GM12874 (cell line): Measurements from ENCODE around the gene ACIN1.

ENCODE experiments used
- CTCF ChIP-seq: IDR thresholded peaks from 2 replicates; pipeline ENCODE4 v1.5.1; 2011; ENCODE audit warnings: low read depth, mild to moderate bottlenecking, control low read depth, low read length, moderate library complexity; ENCODE audit not compliant: insufficient read depth

Gene ACIN1

GRCh38 chr14:23017091-23017490 lies 77.8 kb downstream of the ACIN1 start:
- TF ChIP-seq CTCF, result no peak

GRCh38 chr14:23015618-23016017 lies 79.3 kb downstream of the ACIN1 start:
- no peak for TF ChIP-seq CTCF

- TF ChIP-seq CTCF, result no peak
Observed at GRCh38 chr14:23013054-23013748, 81.7 kb downstream of the ACIN1 start.

GRCh38 chr14:23009939-23010726 lies 84.8 kb downstream of the ACIN1 start, which contains the start of gene C14orf93:
Gene C14orf93 (minus strand): TSS chr14:23010143. CDS start chr14:22999023, 11,120 bp downstream.
- no peak for TF ChIP-seq CTCF

GRCh38 chr14:23009483-23009938 lies 85.4 kb downstream of the ACIN1 start:
- TF ChIP-seq CTCF, result no peak

GRCh38 chr14:23008831-23009230 lies 86.1 kb downstream of the ACIN1 start:
- no peak for TF ChIP-seq CTCF
